GM18873 (cell line): ENCODE measurements around the gene NEDD4L.
"Not testable (repeated sequence)": the region's sequence is repeated elsewhere in the genome, so short reads cannot be mapped to it uniquely, and the experiment has no call there.

Source experiments
- ATAC-seq: cut with Tn5 transposase; IDR thresholded peaks from one replicate; pipeline ENCODE4 v1.9.1; 2021; ENCODE audit warnings: mild to moderate bottlenecking, moderate library complexity, moderate number of reproducible peaks; ENCODE audit not compliant: unreplicated experiment, low FRiP score

NEDD4L gene

GRCh38 chr18:58354051-58354450 lies 310.0 kb downstream of the NEDD4L start:
- ATAC-seq, result no peak

DNA sequence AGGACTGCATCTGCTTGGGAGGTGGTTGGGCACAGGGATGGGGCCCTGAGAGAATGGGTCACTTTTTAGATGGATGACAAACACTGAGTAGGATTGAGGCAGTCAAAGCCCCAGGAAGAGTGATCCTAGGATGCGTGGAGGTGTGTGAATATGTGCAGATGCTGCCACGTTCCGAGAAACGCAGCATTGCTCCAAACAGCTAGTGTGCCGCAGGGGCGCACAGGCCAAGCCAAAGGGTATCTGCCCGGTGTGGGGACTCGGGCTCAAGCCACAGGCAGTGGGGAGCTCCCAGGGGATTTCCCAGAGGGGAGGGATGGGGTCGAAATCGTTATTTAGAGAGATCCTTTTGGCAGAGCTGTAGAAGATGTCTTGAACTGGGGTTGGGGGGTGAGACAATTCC lies 310.8 kb downstream of the NEDD4L start:
- ATAC-seq, result no peak

DNA sequence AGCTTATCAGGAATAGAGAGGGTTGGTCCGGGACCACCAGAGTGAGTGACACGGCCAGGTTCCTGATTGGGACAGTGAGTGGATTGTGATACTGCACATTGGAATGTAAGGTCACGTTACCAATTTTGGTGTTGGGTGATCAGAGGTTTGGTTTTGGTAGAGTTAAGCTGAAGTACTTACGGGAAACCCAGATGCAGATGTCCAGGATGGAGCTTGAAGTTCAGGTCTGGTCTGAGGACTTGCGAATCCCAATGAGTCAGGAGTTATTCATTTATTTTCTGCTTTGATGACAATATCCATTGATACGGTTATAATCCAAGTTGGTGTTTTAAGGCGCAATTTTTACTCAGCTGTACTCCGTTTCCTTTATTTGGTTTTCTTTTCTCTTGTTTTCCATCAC lies 311.2 kb downstream of the NEDD4L start:
- no peak for ATAC-seq

DNA sequence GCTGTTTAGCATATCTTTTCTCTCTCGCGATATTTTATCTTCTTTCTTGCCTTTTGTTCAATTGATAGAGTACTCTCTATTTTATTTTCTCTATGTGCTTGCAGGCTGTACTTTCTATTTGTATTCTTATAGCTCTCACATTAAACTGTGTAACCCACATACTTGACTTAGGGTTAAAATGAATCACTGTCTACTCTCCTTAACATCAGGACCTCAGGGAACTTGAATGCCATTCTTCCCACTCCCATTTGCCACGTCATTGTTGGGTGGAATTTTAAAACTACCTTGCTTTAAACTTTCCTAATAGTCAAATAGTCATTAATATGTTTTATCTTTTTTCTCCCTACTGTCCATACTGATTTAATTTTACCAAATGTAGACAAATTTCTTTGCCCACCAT lies 315.2 kb downstream of the NEDD4L start:
- no peak for ATAC-seq

- no peak for ATAC-seq
Observed at GRCh38 chr18:58359620-58360019, 315.6 kb downstream of the NEDD4L start.

GRCh38 chr18:58360324-58360723 lies 316.3 kb downstream of the NEDD4L start:
- no peak for ATAC-seq

GRCh38 chr18:58361212-58361611 lies 317.2 kb downstream of the NEDD4L start:
- no peak for ATAC-seq

DNA sequence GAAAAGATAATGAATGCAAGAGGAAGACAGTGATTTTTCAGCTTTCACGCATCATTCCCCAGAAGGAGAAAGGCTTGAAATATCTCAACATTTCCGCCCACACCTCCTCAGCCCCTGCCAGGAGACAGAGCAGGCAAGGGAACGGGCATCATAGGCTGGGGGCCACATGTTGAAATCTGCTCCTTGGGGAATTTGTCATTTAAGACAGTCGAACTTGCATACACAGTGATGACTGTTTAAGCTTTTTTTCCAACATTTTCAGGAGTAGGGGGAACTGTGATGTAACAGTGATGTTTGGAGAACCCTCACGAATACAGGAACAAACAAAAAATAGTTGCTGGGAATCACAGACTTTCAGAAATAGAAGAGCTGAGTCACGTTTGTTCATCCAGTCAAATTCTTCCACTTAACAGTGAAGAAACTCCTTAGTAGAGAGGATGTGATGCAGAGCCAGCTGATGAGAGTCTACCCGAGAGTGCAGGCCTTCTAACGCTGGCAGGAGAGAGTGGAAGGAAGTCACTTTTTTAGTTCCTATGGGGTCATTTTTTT lies 318.1 kb downstream of the NEDD4L start:
- no peak for ATAC-seq

DNA sequence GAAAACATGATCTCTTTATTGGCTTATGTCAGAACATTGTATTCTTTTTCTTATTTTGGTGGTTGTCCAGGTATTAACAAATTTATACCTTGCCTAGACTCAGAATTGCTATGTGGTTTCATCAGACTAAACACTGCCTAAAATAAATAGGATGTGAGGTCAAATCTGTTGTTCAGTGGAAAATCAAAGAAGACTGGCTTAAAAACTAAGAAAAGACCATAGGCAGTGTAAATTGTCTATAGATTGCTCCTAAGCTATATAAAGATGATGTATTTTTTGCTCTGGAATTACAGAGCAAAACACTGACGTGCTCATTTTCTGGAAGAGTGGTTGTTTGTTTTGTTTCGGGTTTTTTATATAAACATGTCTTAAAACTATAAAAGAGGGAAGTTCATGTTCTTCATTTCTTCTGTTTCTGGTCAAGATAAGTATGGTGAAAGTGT lies 318.8 kb downstream of the NEDD4L start:
- no peak for ATAC-seq

DNA sequence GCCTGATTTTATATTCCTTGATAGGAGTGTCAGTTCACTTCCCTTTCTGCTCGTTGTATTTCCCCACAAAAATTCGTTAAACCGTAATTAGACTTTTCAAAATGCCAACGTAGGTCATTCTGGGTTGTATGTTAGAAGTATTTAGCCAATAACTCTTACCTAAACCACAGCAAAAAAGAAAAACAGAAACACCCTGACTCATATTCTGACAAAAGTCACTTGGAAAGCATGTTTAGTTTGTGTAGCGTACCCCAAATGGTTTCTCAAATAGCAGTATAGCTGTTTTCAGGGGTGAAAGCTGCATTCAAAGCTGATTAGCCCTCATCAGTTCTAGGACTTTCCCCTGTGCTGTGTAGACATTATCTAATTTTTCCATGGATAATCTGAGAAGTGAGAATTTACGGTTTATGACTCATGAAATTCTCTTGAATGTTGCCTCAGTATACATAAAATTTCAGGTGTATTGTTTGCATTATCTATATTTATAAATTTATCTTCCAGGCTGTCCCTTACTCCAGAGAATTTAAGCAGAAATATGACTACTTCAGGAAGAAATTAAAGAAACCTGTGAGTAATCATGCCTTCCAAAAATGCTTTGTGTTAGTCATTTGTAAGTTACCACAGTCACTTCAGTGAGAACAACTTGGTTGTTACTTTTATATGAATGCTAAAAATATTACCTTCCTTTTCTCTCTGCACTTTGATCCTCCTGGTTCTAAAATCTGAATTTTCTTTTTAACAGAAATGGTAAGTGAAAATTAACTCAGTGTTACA lies 319.9 kb downstream of the NEDD4L start:
- ATAC-seq, result no peak

DNA sequence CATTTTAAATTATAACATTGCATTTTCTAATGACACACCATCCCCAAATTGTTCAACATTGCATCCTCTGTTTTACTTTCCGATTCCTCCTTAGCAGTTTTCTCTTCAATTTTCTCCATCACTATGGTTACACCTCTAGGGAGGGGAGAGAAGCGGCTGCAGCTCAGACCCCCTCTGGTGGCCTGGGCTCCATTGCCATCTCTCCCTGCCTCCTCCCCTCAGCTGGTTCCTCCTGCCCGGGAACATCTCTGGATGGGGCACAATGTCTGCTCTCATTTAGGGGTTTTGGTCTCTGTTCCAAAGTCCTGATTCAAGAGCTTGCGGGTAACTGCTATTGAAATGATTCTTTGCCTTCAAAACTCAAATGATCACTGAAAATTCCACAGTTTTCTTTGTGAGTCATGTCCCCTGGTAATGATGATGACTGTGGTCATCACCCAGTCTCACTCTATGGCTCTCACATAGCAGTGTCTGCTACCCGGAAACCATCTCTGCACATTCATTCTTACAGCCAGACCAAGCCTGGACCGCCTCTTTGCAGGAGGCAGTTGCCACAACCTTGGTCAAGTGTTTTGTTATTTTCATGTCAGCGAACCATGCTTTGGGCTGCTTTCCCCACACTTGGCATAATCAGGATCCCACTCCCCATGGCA lies 321.0 kb downstream of the NEDD4L start:
- ATAC-seq, result no peak

DNA sequence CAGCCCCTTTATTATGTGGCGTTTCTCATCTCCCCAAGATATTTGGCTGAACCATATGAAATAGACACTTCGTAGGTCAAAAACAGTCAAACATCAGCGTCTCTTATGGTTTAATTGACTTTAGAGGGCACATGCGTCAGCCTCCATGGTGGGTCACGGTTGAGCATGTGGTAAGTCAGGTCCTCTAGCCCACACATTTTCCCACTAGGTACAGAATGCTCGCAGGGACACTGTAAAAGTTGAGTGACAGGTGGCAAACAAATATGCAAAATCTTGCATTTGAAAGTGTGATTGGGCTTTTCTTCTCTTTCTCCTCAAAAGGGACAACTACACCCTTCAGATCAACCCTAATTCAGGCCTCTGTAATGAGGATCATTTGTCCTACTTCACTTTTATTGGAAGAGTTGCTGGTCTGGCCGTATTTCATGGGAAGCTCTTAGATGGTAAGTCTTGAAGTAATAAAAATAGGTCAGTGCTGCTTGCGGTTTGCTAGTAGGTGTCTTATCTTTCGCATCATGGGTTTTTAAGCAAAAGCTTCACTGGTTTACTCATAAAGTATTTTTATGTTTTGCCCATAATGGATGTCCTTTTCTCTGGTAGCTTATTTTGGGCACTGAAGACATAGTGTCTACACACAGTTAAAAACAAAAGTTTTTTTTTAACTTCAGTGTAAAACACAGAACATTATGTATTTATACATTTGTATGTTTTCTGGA lies 323.6 kb downstream of the NEDD4L start:
- ATAC-seq, result no peak

- ATAC-seq, result no peak
Observed at GRCh38 chr18:58369616-58370015, 325.6 kb downstream of the NEDD4L start.

GRCh38 chr18:58370038-58370580 lies 326.1 kb downstream of the NEDD4L start:
- ATAC-seq, result no peak

DNA sequence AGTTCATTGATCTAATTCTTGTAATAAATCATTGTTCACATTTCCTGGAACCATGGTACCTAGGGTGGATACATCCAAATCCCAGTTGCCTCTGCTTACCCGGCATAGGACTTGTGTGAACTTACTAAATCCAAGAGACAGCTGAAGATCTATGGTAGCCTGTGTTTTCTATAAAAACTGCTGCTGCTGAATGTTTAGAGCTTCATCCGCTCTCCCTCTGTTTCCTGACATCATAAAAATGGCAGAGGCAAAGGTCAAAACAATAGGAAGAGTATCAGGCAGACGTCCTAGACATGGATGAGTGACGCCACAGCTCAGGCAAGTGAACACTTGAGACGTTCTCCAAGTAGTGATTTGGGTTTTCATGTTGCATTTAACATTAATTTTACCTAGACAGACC lies 326.6 kb downstream of the NEDD4L start:
- ATAC-seq, result no peak

GRCh38 chr18:58373481-58373880 lies 329.5 kb downstream of the NEDD4L start:
- no peak for ATAC-seq

DNA sequence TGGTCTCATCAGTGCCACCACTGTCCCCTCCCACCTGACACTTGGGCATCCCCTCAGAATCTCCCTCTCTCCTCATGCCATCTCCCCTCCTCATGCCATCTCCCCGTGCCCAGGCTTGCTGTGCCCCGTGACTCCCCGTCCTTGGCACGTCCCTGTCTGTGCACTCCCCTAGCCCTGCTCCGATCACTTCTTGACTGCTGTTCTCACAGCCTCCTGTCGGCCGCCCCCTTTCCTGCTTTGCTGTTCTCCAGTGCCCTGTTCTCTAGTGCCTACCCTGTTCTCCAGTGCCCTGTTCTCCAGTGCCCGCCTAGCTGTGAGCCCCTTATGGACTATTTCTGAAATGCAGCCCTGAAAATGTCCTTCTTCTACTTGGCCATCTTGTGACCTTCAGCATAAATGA lies 331.0 kb downstream of the NEDD4L start:
- no peak for ATAC-seq

DNA sequence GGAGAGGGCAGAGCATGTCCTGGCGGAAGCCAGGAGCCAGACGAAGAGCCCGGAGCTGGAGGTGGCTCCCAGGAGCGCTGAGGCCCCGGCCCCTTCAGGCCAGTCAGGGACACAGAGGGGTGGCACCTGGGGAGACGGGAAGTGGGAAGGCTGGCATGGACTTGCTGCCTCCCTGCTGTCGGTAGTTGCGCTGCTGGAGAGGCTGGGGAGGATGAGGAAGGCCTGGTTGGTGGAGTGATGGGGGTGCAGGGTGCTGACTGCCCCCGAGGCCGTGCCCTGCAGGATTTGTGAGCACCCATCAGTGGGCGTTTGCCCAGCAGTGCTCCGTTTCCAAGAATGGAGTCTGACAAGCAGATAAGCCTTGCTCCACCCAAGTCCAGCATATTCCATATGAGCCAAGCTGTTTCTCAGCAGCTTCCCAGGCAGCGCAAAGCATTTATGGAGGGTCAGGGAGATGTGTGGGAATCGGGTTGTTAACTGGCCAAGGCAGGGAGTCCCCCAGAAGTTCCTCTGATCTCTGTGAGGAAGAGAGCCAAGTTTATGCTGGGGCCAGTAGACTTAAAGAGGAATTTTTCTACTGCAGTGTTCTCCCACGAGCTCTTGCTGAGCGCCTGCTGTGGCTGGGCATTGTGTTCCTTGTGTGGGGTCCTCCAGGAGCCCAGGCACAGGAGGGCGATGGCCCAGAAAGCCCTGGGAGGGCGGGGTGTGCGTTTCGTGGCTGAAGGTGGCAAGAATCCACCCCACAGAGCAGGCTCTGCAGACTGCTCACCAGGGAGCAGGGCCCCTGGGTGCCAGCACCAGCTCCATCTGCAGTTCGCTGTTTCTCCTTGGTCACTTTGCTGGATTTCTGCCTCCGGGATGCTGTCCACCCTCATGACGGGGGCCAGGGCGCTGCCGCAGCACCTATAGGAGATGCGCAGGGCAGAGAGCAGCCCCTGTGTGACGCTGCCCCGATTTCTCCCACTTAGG lies 334.7 kb downstream of the NEDD4L start:
- ATAC-seq, result no peak

GRCh38 chr18:58379443-58379842 lies 335.4 kb downstream of the NEDD4L start:
- no peak for ATAC-seq

DNA sequence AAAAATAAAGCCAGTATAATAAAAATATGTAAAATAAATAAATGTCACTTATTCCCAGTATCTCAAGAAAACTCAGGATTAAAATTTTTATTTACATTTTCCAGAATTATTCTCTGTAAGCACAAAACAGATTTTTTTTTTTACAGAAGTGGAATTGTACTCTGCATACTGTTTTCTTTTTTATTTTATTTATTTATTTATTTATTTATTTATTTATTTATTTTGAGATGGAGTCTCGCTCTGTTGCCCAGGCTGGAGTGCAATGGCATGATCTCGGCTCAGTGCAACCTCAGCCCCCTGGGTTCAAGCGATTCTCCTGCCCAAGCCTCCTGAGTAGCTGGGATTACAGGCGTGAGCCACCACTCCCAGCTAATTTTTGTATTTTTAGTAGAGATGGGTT lies 336.1 kb downstream of the NEDD4L start:
- not testable (repeated sequence) for ATAC-seq
